NCI-H128 (cell line): ENCODE results near the gene UBE2D3.

ENCODE experiments used
- DNase-seq: peaks from one replicate; lab custom pipeline; 2025; ENCODE audit not compliant: unreplicated experiment; lab: John Stamatoyannopoulos, UW

The UBE2D3 gene

DNA sequence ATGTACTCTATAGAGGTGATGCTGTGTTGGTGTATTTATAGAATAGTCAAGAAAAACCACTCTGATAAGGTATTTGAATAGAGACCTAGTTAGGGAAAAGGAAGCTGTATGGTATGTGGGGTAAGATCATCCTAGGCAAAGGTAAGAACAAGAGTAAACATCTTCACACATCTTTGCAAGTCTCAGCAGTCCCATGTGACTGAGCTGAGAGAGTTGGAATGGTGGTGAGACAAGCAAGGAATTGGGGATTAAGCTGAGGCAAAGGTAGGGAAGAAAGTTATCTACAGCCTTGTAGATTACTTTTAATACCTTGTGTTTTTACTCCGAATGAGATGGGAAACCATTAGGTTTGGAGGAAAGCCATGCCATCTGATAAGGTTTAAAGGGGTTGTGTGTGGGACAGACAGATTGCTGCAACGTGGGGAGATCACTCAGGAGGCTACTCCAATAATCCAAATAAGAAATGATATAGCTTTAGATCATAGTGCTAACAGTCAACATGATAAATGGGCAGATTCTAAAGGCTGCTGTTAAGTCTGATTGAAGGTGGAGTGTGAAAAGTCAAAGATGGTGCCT, 34.9 kb downstream of the UBE2D3 start:
- no peak for DNase-seq

GRCh38 chr4:102791318-102791835, 36.0 kb downstream of the UBE2D3 start:
- no peak for DNase-seq

- no peak for DNase-seq
These were observed 38.0 kb downstream of the UBE2D3 start for GRCh38 chr4:102789317-102789717.

- no peak for DNase-seq
These were observed 39.4 kb downstream of the UBE2D3 start for GRCh38 chr4:102787944-102788343.

DNA sequence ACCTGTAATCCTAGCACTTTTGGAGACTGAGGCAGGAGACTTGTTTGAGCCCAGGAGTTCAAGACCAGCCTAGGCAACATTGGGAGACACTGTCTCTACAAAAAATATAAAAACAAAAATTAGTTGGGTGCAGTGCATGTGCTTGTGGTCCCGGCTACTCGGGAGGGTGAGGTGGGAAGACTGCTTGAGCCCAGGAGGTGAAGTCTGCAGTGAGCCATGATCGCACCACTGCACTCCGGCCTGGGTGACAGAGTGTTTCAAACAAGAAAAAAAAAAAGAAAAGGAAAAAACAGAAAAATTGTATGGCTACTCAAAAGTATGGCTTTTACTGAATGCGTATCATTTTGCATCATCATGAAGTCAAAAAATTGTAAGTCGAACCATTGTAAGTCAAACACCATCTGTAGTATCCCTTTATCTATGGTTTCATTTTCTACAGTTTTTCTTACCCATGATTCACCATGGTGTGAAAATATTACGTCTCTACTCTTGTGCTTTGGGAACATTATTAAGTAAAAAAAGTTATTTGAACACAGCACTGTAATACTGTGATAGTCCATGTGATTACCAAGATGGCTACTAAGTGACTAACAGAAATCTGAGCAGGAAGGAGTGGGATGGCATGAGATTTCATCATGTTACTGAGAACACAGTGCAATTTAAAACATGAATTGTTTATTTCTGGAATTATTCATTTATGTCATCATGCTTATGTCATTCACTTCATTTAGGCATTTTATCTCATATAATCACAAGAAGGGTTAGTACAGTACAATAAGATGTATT, 40.1 kb downstream of the UBE2D3 start:
- no peak for DNase-seq

- no peak for DNase-seq
These were observed 41.1 kb downstream of the UBE2D3 start for GRCh38 chr4:102786279-102786678.

DNA sequence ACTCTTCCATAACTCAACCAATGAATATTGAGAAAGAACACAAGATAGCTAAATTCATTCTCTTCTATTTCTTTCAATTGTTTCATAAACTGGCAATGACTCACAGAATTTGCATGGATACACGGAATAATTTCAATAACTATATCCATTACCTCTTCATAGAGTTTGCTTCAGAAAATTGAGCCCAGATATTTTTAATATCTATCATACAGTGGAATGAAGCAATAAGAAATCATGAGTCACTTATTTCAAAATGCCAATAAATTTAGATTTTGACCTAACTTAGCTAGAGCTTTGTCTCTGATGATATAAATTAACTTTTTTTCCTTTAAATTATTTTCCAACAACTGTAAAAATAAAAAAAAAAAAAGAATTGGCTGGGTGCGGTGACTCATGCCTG, 44.3 kb downstream of the UBE2D3 start:
- no peak for DNase-seq

- DNase-seq: no peak
These were observed 45.8 kb downstream of the UBE2D3 start for GRCh38 chr4:102781570-102781969.

GRCh38 chr4:102780476-102781144, 46.7 kb downstream of the UBE2D3 start:
- DNase-seq: no peak

- no peak for DNase-seq
These were observed 48.1 kb downstream of the UBE2D3 start for GRCh38 chr4:102779204-102779603.

DNA sequence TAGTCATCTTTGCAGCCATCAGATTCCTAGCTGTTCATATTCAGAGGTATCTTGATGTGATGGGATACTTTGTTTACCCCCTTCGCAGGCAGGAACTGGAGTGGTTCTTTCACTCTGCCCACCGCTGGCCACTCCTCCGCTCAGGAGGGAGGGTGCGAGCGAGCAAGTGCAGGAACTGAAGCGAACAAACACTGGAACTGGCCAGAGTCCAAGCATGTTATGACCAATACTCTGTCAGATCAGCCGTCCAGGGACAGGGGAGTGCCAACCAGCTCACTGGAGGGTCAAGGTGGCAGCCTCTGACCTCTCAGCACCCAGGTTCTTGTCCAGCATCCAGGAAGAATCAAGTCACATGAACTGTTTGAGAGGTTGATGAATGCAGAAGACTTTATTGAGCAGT, 48.6 kb downstream of the UBE2D3 start:
- DNase-seq: no peak

DNA sequence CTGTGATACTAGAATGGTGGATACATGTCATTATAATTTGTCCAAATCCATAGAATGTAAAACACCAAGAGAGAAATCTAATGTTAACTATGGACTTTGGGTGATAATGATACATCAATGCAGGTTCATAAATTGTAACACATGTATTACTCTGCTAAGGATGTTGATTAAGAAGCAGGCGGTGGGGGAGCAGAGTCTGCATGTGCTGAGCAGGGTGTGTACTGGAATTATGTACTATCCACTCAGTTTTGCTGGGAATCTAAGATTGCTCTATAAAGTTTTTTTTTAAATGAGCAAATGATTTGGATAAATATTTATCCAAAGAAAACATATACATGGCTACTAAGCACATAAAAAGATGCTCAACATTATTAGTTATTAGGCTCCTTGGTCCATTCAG, 51.5 kb downstream of the UBE2D3 start:
- no peak for DNase-seq

DNA sequence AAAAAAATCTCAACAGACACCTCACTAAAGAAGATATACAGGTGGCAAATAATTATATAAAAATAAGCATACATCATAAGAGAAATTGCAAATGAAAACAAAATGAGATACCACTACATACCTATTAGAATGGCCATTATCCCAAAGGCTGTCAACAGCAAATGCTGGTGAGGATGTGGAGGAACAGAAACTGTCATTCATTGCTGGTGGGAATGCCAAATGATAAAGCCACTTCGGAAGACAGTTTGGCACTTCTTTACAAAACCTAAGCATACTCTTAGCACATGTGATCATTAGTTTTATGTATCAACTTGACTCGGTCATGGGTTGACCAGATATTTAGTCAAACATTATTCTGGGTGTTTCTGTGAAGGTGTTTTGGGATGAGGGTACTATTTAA, 53.1 kb downstream of the UBE2D3 start:
- DNase-seq: no peak

DNA sequence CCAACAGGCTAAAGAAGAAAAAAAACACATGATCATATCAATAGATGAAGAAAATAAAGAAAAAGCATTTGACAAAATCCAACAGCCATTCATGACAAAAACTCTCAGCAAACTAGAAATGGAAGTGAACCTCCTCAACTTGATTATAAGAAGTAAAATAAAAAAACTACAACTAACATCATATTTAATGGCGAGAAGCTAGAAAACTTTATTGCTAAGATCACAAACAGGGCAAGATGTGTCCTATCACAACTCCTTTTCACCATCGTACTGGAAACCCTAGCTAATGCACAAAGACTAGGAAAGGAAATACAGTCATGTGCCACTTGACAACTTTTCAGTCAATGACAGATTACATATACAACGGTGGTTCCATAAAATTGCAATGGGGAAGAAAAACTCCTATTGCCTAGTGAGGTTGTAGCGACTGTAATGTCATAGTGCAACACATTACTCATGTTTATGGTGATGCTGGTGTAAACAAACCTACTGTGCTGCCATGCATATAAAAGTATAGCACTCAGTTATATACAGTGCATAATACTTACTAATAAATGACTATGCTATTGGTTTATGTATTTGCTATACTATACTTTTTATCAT, 54.5 kb downstream of the UBE2D3 start:
- no peak for DNase-seq

DNA sequence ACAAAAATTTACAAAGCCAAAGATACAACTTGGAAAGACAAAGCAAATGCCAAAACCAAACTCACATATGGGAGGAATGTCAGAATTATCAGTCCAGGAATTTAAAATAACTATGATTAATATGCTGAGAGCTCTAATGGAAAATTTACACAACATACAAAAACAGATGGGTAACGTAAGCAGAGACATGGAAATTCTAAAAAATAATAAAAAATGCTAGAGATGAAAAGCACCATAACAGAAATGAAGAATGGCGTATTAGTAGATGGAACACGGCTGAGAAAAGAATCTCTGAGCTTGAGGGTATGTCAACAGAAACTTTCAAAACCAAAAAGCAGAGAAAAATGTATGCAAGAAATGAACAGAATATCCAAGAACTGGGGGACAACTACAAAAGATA, 62.5 kb downstream of the UBE2D3 start:
- no peak for DNase-seq

- DNase-seq: no peak
These were observed 65.4 kb downstream of the UBE2D3 start for GRCh38 chr4:102761906-102762305.

DNA sequence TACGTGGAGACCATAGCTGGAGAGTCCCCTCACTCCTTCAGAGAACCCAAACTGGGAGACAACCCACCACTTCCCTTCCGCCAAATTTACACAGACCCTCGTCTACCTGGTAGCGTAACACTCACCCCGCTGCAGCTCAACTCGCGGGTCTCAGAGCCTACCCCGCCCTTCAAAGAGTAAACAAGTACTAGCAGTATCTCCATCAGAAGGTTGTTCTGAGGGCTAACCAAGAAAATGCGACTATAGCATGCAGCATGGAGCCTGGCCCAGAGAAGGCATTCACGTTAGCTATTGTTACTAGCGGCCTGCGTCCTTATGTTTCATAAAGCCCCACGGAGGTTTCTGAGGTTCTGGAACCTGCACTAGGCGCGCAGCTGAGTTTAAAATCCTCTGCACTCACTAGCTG, 66.1 kb downstream of the UBE2D3 start:
- no peak for DNase-seq

- peak; percentile 32 for DNase-seq
These were observed 66.6 kb downstream of the UBE2D3 start, which contains the start of gene MANBA for GRCh38 chr4:102760645-102761295. Gene MANBA, minus strand, starts transcription at chr4:102760968. Its CDS starts 74 bp downstream, at chr4:102760894.

GRCh38 chr4:102759831-102760644, 67.3 kb downstream of the UBE2D3 start:
- no peak for DNase-seq
